HEK293T (cell line): ENCODE results near the gene TREML1.

Experiments
- ARNT ChIP-seq: fragments of 450-650 bp; IDR thresholded peaks from 2 replicates; pipeline ENCODE4 v1.6.1; 2017; ENCODE audit warnings: mild to moderate bottlenecking
- BHLHE40 ChIP-seq: fragments of 450-650 bp; IDR thresholded peaks from 2 replicates; pipeline ENCODE4 v1.6.1; 2016; ENCODE audit warnings: mild to moderate bottlenecking, moderate library complexity, borderline replicate concordance
- ELF4 ChIP-seq: fragments of 450-650 bp; IDR thresholded peaks from 2 replicates; pipeline ENCODE4 v1.6.1; 2017; ENCODE audit warnings: antibody characterized with exemption
- FOXK2 ChIP-seq: fragments of 450-650 bp; IDR thresholded peaks from 2 replicates; pipeline ENCODE4 v1.6.1; 2016; ENCODE audit warnings: mild to moderate bottlenecking
- FOXM1 ChIP-seq: fragments of 450-650 bp; IDR thresholded peaks from 2 replicates; pipeline ENCODE4 v1.6.1; 2017; ENCODE audit warnings: mild to moderate bottlenecking, borderline replicate concordance
- LEF1 ChIP-seq: fragments of 450-650 bp; IDR thresholded peaks from 2 replicates; pipeline ENCODE4 v1.6.1; 2017; ENCODE audit warnings: mild to moderate bottlenecking, borderline replicate concordance
- NFRKB ChIP-seq: fragments of 450-650 bp; IDR thresholded peaks from 2 replicates; pipeline ENCODE4 v1.6.1; 2016; ENCODE audit warnings: mild to moderate bottlenecking, moderate library complexity
- PKNOX1 ChIP-seq: fragments of 450-650 bp; IDR thresholded peaks from 2 replicates; pipeline ENCODE4 v1.6.1; 2016
- SP1 ChIP-seq: fragments of 450-650 bp; IDR thresholded peaks from 2 replicates; pipeline ENCODE4 v1.6.1; 2017
- SUZ12 ChIP-seq: fragments of 450-650 bp; IDR thresholded peaks from 2 replicates; pipeline ENCODE4 v1.6.1; 2016; ENCODE audit warnings: mild to moderate bottlenecking
- TARDBP ChIP-seq: fragments of 450-650 bp; IDR thresholded peaks from 2 replicates; pipeline ENCODE4 v1.6.1; 2016
- ZNF384 ChIP-seq: fragments of 450-650 bp; IDR thresholded peaks from 2 replicates; pipeline ENCODE4 v1.6.1; 2016

GRCh38 chr6:41147917-41148316 is 6.2 kb downstream of the TREML1 start:
- TF ChIP-seq ARNT (no peak), ELF4 (no peak), LEF1 (no peak), BHLHE40 (no peak), TARDBP (no peak), ZNF384 (no peak), FOXM1 (no peak), NFRKB (no peak), SP1 (no peak), FOXK2 (no peak), SUZ12 (no peak), PKNOX1 (no peak)
